A673 (cell line): Measurements from ENCODE around the gene FBXO48. TPM values are rescaled to one million over a fixed set of nuclear protein-coding genes. Genes with fewer than 3 reads are reported as not detected.
A peak's percentile ranks its signal among the peaks of the same experiment; 100 is the strongest.

Experiments
- BruUV-seq: library from RNA; stranded (reverse); fragments of 400-500 nt; replicated peaks from 2 replicates; lab custom pipeline; 2021; lab: Mats Ljungman, UMichigan
- CTCF ChIA-PET: fragments of 300-600 bp; sonication (Branson Sonifier 250); formaldehyde crosslinking; loops from one replicate; lab custom pipeline; 2022; ENCODE audit warnings: antibody characterized with exemption; lab: Charles Lee
- POLR2A ChIA-PET: fragments of 300-600 bp; sonication (Branson Sonifier 250); formaldehyde crosslinking; loops from one replicate; lab custom pipeline; 2022; ENCODE audit warnings: antibody characterized with exemption; ENCODE audit not compliant: low non-redundant PET; lab: Charles Lee
- DNase-seq: peaks from one replicate; pipeline ENCODE4 v3.0.0-alpha.2; 2015; ENCODE audit warnings: low spot score
- H3K27ac ChIP-seq: fragments of 200-600 bp; sonication (generic); 2 replicates; pipeline ENCODE4 v1.5.1; 2016; ENCODE audit warnings: mixed run types, low read depth, mild to moderate bottlenecking, mixed read lengths, antibody characterized with exemption, low read length; ENCODE audit not compliant: poor library complexity, severe bottlenecking
- H3K27me3 ChIP-seq: fragments of 200-600 bp; sonication (generic); replicated peaks from 2 replicates; pipeline ENCODE4 v1.6.1; 2017; ENCODE audit warnings: mixed run types, low read depth, mild to moderate bottlenecking, mixed read lengths, antibody characterized with exemption, low read length; ENCODE audit not compliant: insufficient read depth, poor library complexity
- H3K36me3 ChIP-seq: fragments of 200-600 bp; sonication (generic); 2 replicates; pipeline ENCODE4 v1.6.1; 2016; ENCODE audit warnings: mixed run types, mild to moderate bottlenecking, mixed read lengths, antibody characterized with exemption, low read length; ENCODE audit not compliant: insufficient read depth, poor library complexity, severe bottlenecking
- H3K4me1 ChIP-seq: fragments of 200-600 bp; sonication (generic); 2 replicates; pipeline ENCODE4 v1.6.1; 2017; ENCODE audit warnings: mixed run types, mild to moderate bottlenecking, mixed read lengths, antibody characterized with exemption, low read length; ENCODE audit not compliant: insufficient read depth, poor library complexity, severe bottlenecking
- H3K4me3 ChIP-seq: fragments of 200-600 bp; sonication (generic); 2 replicates; pipeline ENCODE4 v1.5.1; 2016; ENCODE audit warnings: low read depth, mixed run types, mild to moderate bottlenecking, mixed read lengths, low read length; ENCODE audit not compliant: poor library complexity, severe bottlenecking
- H3K9me3 ChIP-seq: fragments of 200-600 bp; sonication (generic); 2 replicates; pipeline ENCODE4 v1.6.1; 2016; ENCODE audit warnings: mixed run types, low read depth, mild to moderate bottlenecking, mixed read lengths, antibody characterized with exemption, low read length; ENCODE audit not compliant: poor library complexity, severe bottlenecking
- EZH2 ChIP-seq: fragments of 200-600 bp; sonication (generic); IDR thresholded peaks from 2 replicates; pipeline ENCODE4 v1.6.1; 2017; ENCODE audit warnings: borderline replicate concordance, low read depth, mild to moderate bottlenecking, mixed read lengths, antibody characterized with exemption, low read length; ENCODE audit not compliant: poor library complexity, severe bottlenecking
- intact Hi-C: fragments of 100-400 bp; cut with micrococcal nuclease; formaldehyde crosslinking; loops from one replicate; pipeline ENCODE4 v1.10.0; 2022; ENCODE audit not compliant: unreplicated experiment
- total RNA-seq: library from RNA; stranded (reverse); gene quantifications from 2 replicates; pipeline ENCODE4 v1.2.3, GENCODE V29; 2021
- TF ChIP-seq, protein P1 (sequence below): fragments of 300-800, 200-600 bp; sonication (generic); conservative IDR thresholded peaks from 2 replicates; pipeline ENCODE4 v1.5.1; 2017; ENCODE audit warnings: low read depth, mild to moderate bottlenecking, antibody characterized with exemption, low read length, moderate library complexity, mixed read lengths

The FBXO48 gene
- total RNA-seq, 1 experiment from 2014 or later = 2.0 TPM

DNA sequence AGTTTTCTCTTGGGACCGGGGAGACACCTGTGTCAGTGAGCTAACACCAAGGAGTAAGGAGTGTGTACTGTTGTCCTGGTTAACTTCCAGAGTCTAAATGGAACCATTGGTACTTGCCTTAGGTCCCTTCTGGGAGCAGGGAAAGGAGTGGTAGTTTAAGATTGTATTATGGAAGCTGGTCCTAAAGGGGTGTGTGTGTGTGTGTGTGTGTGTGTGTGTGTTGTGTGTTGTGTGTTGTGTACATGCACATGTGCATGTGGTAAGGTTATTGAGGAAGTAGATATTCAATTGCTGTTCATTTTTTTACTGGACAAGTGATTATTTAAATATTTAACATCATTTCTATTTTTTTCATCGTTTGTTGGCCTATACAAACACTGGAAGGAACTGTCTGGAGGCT, 1.7 kb upstream of the FBXO48 start:
- no peak for TF ChIP-seq EZH2
- TF ChIP-seq, protein P1, sequence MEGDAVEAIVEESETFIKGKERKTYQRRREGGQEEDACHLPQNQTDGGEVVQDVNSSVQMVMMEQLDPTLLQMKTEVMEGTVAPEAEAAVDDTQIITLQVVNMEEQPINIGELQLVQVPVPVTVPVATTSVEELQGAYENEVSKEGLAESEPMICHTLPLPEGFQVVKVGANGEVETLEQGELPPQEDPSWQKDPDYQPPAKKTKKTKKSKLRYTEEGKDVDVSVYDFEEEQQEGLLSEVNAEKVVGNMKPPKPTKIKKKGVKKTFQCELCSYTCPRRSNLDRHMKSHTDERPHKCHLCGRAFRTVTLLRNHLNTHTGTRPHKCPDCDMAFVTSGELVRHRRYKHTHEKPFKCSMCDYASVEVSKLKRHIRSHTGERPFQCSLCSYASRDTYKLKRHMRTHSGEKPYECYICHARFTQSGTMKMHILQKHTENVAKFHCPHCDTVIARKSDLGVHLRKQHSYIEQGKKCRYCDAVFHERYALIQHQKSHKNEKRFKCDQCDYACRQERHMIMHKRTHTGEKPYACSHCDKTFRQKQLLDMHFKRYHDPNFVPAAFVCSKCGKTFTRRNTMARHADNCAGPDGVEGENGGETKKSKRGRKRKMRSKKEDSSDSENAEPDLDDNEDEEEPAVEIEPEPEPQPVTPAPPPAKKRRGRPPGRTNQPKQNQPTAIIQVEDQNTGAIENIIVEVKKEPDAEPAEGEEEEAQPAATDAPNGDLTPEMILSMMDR = no peak
- Histone ChIP-seq H3K9me3 (no peaks in the 10 kb centered on the region), H3K4me3 (peak overlapping the region; percentile 88), H3K27me3 (no peaks in the 10 kb centered on the region), H3K27ac (no peak overlapping the region), H3K4me1 (peaks cover 14% of the 10 kb centered on the region), H3K36me3 (no peaks in the 10 kb centered on the region)
- CTCF ChIA-PET = no interaction called here
- POLR2A ChIA-PET = no interaction called here
- no TSS peak for BruUV-seq
- DNase-seq = no peak
- intact Hi-C loops = loop anchor here (5.0 to 10.0 kb wide), 3 partner anchors 178 to 836 kb away; no protein-coding TSS in a partner anchor

- TF ChIP-seq, protein P1 = no peak
- TF ChIP-seq EZH2 = no peak
- peak overlapping the region; percentile 88 for H3K4me3 ChIP-seq
- BruUV-seq = TSS peak; percentile 73
- intact Hi-C loops = loop anchor here (1.0 to 10.0 kb wide), 4 partner anchors 181 to 838 kb away; no protein-coding TSS in a partner anchor
- H3K36me3 ChIP-seq = no peaks in the 10 kb centered on the region
- H3K27me3 ChIP-seq = no peaks in the 10 kb centered on the region
- CTCF ChIA-PET = interaction anchor here (0.9 to 2.3 kb wide), 6 partner anchors 21 to 840 kb away, joined by 3 to 8 read pairs (median 6); no protein-coding TSS in a partner anchor
- no peak for DNase-seq
- H3K9me3 ChIP-seq = no peaks in the 10 kb centered on the region
- H3K27ac ChIP-seq = peak overlapping the region; percentile 72
- POLR2A ChIA-PET = no interaction called here
- H3K4me1 ChIP-seq = peaks cover 14% of the 10 kb centered on the region
Measured at GRCh38 chr2:68466778-68467076, 367 bp downstream of the FBXO48 start.

DNA sequence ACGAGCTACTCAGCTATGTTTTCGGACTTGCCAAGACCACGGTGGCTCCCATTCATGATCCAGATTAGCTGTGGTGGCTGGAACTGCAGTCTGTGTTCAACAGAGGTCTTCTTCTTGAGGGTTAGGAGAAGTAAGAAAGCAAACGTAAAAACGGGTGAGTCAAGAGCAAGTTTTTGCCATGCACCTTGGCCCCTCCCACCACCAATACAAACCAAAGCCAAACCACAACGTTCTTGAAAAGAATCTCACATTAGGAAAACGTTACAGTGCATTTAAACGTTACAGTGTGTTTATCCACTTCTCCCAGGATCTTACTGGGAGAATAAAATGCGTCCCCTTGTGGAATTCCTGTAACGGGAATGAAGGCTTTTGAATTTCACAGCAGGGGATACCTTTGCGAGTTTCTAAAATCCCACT, 725 bp downstream of the FBXO48 start:
- CTCF ChIA-PET = interaction anchor here (0.5 to 2.3 kb wide), 7 partner anchors 21 to 841 kb away, joined by 3 to 8 read pairs (median 6); no protein-coding TSS in a partner anchor
- Histone ChIP-seq H3K4me1 (peaks cover 14% of the 10 kb centered on the region), H3K4me3 (peak overlapping the region; percentile 88), H3K27me3 (no peaks in the 10 kb centered on the region), H3K9me3 (no peaks in the 10 kb centered on the region), H3K36me3 (no peaks in the 10 kb centered on the region), H3K27ac (peak overlapping the region; percentile 72)
- no peak for TF ChIP-seq EZH2
- TF ChIP-seq, protein P1 = 0 out of 2 replicates have a peak, but pooled peaks have one; percentile 17
- intact Hi-C loops = loop anchor here (1.0 to 10.0 kb wide), 4 partner anchors 181 to 838 kb away; no protein-coding TSS in a partner anchor
- POLR2A ChIA-PET = no interaction called here
- no TSS peak for BruUV-seq
- DNase-seq = no peak
